Adrenal gland (tissue), 12 donors: ENCODE measurements around the gene FREM2. TPM values are rescaled to one million over a fixed set of nuclear protein-coding genes. Genes with fewer than 3 reads are reported as not detected.

Source experiments
- DNase-seq, 7 donors: peaks; one replicate each; pipeline ENCODE4 v3.0.0-alpha.2; 2019 to 2020
- H3K27ac ChIP-seq, 5 donors: fragments of 200-600 bp; sonication (generic) in 4 of 5; 1 replicate in 3 of 5; 2 replicates in 2 of 5; pipeline versions ENCODE4 v1.5.1 to v1.8.0; 2016 to 2020; ENCODE audit warnings: mild to moderate bottlenecking in 1 of 5
- H3K27me3 ChIP-seq: fragments of 200-600 bp; 2 replicates; pipeline ENCODE4 v1.8.0; 2021
- H3K36me3 ChIP-seq, 2 donors: fragments of 200-600 bp; replicated peaks in 1 of 2; 1 replicate in 1 of 2; 2 replicates in 1 of 2; pipeline versions ENCODE4 v1.5.1 to v1.8.0; 2018 to 2022
- H3K4me1 ChIP-seq, 2 donors: fragments of 200-600 bp; replicated peaks in 1 of 2; 1 replicate in 1 of 2; 2 replicates in 1 of 2; pipeline versions ENCODE4 v1.5.1 to v1.8.0; 2018 to 2021
- H3K4me3 ChIP-seq, 4 donors: fragments of 200-600 bp; sonication (generic) in 3 of 4; one replicate each; pipeline ENCODE4 v1.5.1; 2016 to 2018
- H3K9me3 ChIP-seq, 3 donors: fragments of 200-600 bp; sonication (generic) in 1 of 3; replicated peaks in 1 of 3; 1 replicate in 2 of 3; 2 replicates in 1 of 3; pipeline versions ENCODE4 v1.5.1 to v1.8.0; 2016 to 2021
- CTCF ChIP-seq, 6 experiments: fragments of 450-650 bp in 4 of 6; fragments of 200-600 bp in 2 of 6; sonication (generic) in 1 of 6; IDR thresholded peaks; 1 replicate in 5 of 6; 2 replicates in 1 of 6; pipeline versions ENCODE4 v1.5.1 to v1.8.0; 2016 to 2021; ENCODE audit warnings: antibody characterized with exemption in 6 of 6, mild to moderate bottlenecking in 2 of 6, moderate library complexity in 1 of 6
- POLR2A ChIP-seq, 2 donors: fragments of 450-650 bp; IDR thresholded peaks; one replicate each; pipeline ENCODE4 v1.6.1; 2017; ENCODE audit warnings: antibody characterized with exemption in 2 of 2, mild to moderate bottlenecking in 2 of 2, moderate library complexity in 1 of 2
- WGBS, 4 donors: extraction: QIAGEN DNeasy Blood & Tissue Kit in 2 of 4; methylation state at CpG; one replicate each; pipeline versions ENCODE4 v1.1.5 to v1.1.7; 2013 to 2017; 5-methylcytosine and 5-hydroxymethylcytosine counted together
- intact Hi-C, 2 donors: fragments of 100-400 bp; cut with DNase I; formaldehyde crosslinking; loops; one replicate each; pipeline versions ENCODE4 v1.14.1 to v1.15.0; 2022 to 2023
- polyA plus RNA-seq, 3 donors: library from polyadenylated mRNA; stranded (reverse); fragments of 200-250 nt in 2 of 3; fragments of 350-450 nt in 1 of 3; fragmentation: Illumina TruSeq in 1 of 3; extraction: RNeasy Lipid Tissue Mini Kit (QIAGEN cat#74804) in 1 of 3; gene quantifications; one replicate each; pipeline ENCODE4 v1.2.3, GENCODE V29; 2013 to 2014
- total RNA-seq, 9 donors: library from RNA; depleted of rRNA in 4 of 9; stranded (reverse); fragments of >200 nt in 4 of 9; fragments of 120-200 nt in 1 of 9; fragmentation: NEBNext Ultra II Directional in 1 of 9; extraction: Animal tissue kit (Norgen Biotek cat#: 25700) in 1 of 9; gene quantifications; one replicate each; pipeline versions ENCODE4 v1.1.0 to v1.2.4, GENCODE V29; 2013 to 2023
- donor health status: healthy with polysubstance abuse.
- donor health status: Bipolar disorder and iron deficiency.
- donor health status: DM: yes; HTN: yes; CAD: no.
- donor health status: DM: no; HTN: no; CAD: no.
- donor health status: DM: no; HTN: no; CAD: no.
- donor health status: DM: yes; HTN: yes; CAD: no.

FREM2 gene
- total and polyA plus RNA-seq, 12 donors: 0.10 to 414 (median 0.58) TPM

GRCh38 chr13:38868399-38868798 lies 181.5 kb downstream of the FREM2 start:
- TF ChIP-seq CTCF (IDR thresholded peaks at IDR 0.05): no peak
- no peak for TF ChIP-seq POLR2A (IDR thresholded peaks at IDR 0.05)
- Histone ChIP-seq H3K36me3 (no peaks in the 10 kb centered on the region), H3K27me3 (no peaks in the 10 kb centered on the region), H3K4me1 (no peaks in the 10 kb centered on the region), H3K9me3 (no peaks in the 10 kb centered on the region), H3K27ac (no peak overlapping the region), H3K4me3 (no peak overlapping the region)
- intact Hi-C loops: no loop called here
- 61 to 74% (median 65%) methylated on average over 3 of the region's 3 CpGs for WGBS, 4 donors
- no peak for DNase-seq

DNA sequence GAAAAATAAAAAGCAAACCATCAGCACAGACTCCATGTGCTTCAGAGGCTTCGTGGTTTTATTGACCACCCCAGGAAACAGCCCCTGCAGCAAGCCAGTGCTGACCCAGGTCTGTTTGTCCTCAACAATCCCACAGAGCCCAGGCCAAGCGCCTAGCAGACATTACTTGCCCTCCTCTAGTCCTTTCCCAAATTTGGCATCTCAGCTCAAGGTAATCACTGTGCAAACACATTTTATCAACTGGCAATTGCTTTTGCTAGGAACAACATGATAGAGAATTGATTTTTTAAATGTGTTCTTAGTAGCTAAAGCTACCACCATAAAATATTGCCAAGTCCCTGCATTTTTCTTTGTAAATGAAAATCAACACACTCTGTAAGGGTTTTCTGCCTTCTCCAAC lies 182.0 kb downstream of the FREM2 start:
- Histone ChIP-seq H3K36me3 (no peaks in the 10 kb centered on the region), H3K4me3 (no peak overlapping the region), H3K27ac (no peak overlapping the region), H3K9me3 (no peaks in the 10 kb centered on the region), H3K4me1 (no peaks in the 10 kb centered on the region), H3K27me3 (no peaks in the 10 kb centered on the region)
- TF ChIP-seq CTCF (IDR thresholded peaks at IDR 0.05): no peak
- TF ChIP-seq POLR2A (IDR thresholded peaks at IDR 0.05): no peak
- no peak for DNase-seq
- intact Hi-C loops: no loop called here
- WGBS, 4 donors: 64 to 73% (median 66%) methylated on average over 2 of the region's 2 CpGs

GRCh38 chr13:38871275-38871674 lies 184.4 kb downstream of the FREM2 start:
- TF ChIP-seq CTCF (IDR thresholded peaks at IDR 0.05): no peak
- no peak for TF ChIP-seq POLR2A (IDR thresholded peaks at IDR 0.05)
- H3K27ac ChIP-seq: no peak overlapping the region
- no peaks in the 10 kb centered on the region for H3K36me3 ChIP-seq
- H3K4me1 ChIP-seq: no peaks in the 10 kb centered on the region
- WGBS, 4 donors: 24 to 46% (median 37%) methylated on average over 2 of the region's 2 CpGs
- H3K27me3 ChIP-seq: no peaks in the 10 kb centered on the region
- H3K4me3 ChIP-seq: no peak overlapping the region
- no peaks in the 10 kb centered on the region for H3K9me3 ChIP-seq
- DNase-seq: no peak
- intact Hi-C loops: no loop called here

GRCh38 chr13:38872693-38873092 lies 185.8 kb downstream of the FREM2 start:
- Histone ChIP-seq H3K9me3 (no peaks in the 10 kb centered on the region), H3K27me3 (no peaks in the 10 kb centered on the region), H3K4me3 (no peak overlapping the region), H3K4me1 (no peaks in the 10 kb centered on the region), H3K36me3 (no peaks in the 10 kb centered on the region), H3K27ac (no peak overlapping the region)
- 40 to 50% (median 45%) methylated on average over 7 of the region's 7 CpGs for WGBS, 4 donors
- intact Hi-C loops: no loop called here
- TF ChIP-seq POLR2A (IDR thresholded peaks at IDR 0.05) (no peak), CTCF (IDR thresholded peaks at IDR 0.05) (no peak)
- DNase-seq: peak in 2 of 7 donors; percentile 6 to 58
